TTC549 (cell line): ENCODE measurements around the gene LAMTOR3.

Source experiments
- FAIRE-seq: peaks from 2 replicates; lab custom pipeline; 2012; peaks lifted over from hg19 to GRCh38; lab: Jason Lieb, UNC

LAMTOR3 gene, protein sequence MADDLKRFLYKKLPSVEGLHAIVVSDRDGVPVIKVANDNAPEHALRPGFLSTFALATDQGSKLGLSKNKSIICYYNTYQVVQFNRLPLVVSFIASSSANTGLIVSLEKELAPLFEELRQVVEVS

GRCh38 chr4:99894161-99894997 lies at the start of gene LAMTOR3:
Gene LAMTOR3 (minus strand): TSS chr4:99894427. CDS start chr4:99893963, 464 bp downstream.
- FAIRE-seq: no peak

GRCh38 chr4:99938243-99938753 lies 44.1 kb upstream of the LAMTOR3 start:
- no peak for FAIRE-seq

DNA sequence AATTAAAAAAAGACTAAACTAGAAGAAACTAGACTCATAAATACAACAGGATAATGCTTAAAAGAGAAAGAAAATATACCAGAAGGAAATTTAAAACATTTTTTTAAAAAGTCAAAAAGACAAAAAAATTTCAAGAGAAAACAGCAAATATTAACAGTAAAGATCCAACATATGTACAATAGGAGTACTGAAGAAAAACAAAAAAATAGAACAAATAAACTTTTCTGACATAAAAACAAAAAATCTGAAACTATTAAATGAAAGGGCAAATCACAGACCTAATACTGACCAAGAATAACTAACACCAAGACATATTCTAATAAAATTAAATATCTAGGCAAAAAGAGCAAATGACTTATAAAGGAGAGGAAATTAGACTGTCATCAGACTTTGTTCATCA lies 40.7 kb upstream of the LAMTOR3 start:
- peak; percentile 38 for FAIRE-seq

DNA sequence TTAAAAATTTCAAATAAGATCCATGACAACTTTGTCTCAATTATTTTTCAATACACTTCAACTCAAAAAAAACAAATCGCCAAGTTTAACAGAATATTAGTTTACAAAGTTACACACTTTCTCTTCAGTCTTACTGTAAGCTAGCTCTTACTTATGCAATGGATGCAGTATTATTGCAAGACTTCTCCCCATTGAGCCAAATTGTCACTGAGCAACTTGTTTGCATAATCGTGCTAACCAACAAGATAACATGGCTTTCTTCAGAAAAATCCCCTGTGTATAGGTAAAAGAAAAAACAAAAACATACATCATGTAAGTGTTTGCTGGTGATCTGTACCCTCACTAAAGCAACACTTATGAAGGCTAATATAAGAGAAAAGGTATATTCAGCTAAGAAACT lies 33.3 kb upstream of the LAMTOR3 start:
- FAIRE-seq: no peak

- no peak for FAIRE-seq
Observed at GRCh38 chr4:99921174-99921573, 26.9 kb upstream of the LAMTOR3 start.

- no peak for FAIRE-seq
Observed at GRCh38 chr4:99918656-99919055, 24.4 kb upstream of the LAMTOR3 start.

GRCh38 chr4:99917575-99917974 lies 23.3 kb upstream of the LAMTOR3 start:
- FAIRE-seq: no peak

DNA sequence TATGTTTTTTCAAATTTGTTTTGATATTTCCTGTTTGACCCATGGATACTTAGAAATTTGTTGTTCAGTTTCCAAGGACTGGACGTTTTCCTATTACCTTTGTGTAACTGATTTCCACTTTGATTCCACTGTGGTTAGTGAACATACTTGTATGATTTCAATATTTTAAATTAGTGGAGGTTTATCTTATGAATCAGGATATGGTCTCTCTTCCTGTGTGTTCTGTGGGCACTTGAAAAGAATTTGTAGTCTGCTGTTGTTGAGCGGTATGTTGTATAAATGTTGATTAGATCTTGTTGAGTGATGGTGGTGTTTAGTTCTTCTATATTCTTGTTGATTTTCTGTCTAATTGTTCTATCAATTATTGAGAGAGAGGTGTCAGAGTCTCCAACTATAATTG lies 21.2 kb upstream of the LAMTOR3 start:
- FAIRE-seq: no peak

DNA sequence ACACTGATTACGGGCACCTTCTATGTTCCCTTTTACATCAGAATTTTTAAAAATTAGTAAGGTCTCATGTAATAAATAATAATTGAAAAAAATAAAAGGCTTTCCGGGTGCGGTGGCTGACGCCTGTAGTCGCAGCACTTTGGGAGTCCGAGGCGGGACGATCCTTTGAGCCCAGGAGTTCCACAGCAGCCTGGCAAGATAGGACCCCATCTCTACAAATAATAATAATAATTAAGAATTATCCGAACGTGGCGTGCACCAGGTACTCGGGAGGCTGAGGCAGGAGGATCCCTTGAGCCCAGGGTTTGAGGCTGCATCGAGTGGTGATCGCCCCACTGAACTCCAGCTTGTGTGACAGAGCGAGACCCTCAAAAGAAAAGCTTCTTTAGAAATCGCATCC lies 771 bp upstream of the LAMTOR3 start:
- no peak for FAIRE-seq

- no peak for FAIRE-seq
Observed at GRCh38 chr4:99893839-99894160, 427 bp downstream of the LAMTOR3 start.

GRCh38 chr4:99893029-99893428 lies 1.2 kb downstream of the LAMTOR3 start:
- FAIRE-seq: no peak

GRCh38 chr4:99891351-99891750 lies 2.9 kb downstream of the LAMTOR3 start:
- no peak for FAIRE-seq

DNA sequence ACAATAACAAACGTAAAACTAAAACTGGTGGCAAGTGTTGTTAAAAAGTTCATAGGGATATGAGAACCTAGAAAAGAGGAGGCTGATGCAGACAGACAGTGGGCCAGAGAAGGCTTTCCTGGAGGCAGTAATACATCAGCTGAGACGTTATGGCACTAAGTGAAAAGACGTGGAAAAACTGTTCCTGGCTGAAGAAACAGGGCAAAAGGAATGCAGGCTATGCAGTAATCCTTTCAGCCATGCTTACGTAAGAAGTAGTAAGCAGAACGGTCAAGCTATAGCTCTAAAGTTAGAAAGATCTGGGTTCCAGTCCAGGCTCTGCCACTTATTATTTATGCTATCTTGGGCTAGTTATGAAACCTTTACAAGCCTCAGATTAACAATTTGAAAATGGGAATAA lies 6.4 kb downstream of the LAMTOR3 start:
- no peak for FAIRE-seq

GRCh38 chr4:99886146-99886545 lies 8.1 kb downstream of the LAMTOR3 start:
- FAIRE-seq: no peak

GRCh38 chr4:99885687-99886086 lies 8.5 kb downstream of the LAMTOR3 start:
- no peak for FAIRE-seq

DNA sequence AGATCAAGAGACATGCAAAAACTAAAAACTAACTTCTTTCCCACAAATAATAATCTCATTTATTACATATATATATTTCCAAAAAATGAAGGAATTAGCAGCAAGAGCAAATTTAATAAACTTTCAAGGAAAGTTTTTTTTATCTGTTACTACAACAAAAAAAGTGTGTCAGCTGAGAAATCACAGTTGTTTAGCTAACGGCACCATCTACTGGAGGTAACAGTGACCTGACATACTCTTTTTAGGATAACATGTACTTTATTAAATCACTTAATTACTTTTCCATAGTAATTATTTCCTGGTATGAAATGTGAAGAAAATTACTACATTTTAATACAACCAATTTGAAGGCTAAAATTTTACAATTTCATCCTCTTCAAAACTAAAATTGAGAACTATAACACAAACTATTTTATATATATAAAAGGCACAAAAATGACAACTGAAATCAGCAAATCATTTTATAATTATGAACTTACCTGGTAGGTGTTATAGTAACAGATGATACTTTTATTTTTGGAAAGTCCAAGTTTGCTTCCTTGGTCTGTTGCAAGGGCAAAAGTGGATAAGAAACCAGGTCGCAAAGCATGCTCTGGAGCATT lies 9.1 kb downstream of the LAMTOR3 start:
- peak; percentile 79 for FAIRE-seq

GRCh38 chr4:99879458-99879857 lies 14.8 kb downstream of the LAMTOR3 start:
- FAIRE-seq: no peak

- no peak for FAIRE-seq
Observed at GRCh38 chr4:99878604-99879003, 15.6 kb downstream of the LAMTOR3 start.

GRCh38 chr4:99876946-99877345 lies 17.3 kb downstream of the LAMTOR3 start:
- FAIRE-seq: no peak

DNA sequence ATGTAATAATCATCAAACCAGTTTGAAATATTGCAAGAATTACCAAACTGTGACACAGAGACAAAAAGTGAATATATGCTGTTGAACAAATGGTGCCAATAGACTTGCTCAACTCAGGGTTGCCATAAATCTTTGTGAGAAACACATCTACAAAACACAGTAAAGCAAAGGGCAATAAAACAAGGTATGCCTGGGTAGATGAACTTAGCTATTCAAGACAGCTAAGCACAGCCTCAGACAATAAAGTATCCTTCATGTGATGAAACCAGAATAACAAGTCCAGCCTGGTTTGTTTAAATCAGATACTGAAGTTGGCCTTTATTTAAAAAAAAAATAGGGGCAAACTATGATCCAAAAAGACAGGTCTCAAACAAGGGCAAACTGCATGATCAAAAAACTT lies 19.2 kb downstream of the LAMTOR3 start:
- FAIRE-seq: no peak

DNA sequence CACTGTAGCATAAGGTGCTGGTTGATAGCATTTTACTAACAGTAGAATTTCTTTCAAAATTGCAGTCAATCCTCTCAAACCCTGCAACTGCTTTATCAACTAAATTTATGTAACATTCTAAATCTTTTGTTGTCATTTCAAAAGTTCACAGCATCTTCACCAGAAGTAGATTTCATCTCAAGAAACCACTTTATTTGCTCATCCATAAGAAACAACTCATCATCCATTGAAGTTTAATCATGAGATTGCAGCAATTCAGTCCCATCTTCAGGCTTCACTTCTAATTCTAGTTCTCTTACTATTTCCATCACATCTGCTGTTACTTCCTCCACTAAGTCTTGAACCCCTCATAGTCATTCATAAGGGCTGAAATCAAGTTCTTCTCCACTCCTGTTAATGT lies 21.7 kb downstream of the LAMTOR3 start:
- FAIRE-seq: no peak

DNA sequence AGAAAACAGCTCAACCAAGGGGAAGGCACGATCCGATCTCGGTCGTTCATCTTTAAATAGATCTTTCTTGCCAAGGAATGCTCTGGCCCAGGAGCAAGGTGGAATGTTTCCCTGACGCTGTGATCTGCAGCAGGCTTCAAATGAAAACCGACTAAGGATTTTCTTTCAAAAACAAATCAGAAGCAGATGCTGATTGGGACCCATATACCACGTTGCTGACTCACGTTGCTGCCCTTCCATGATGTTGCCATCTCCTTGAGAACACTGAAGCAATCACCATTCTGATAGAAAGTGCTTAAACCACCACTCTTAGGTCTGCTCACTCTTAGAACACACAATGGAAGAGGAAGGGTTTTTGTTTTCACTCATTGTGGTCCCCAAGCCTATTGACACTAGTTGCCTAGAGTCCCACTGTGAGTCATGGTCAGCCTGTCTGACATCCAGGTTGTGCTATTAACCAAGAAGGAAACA lies 26.1 kb downstream of the LAMTOR3 start:
- FAIRE-seq: no peak

DNA sequence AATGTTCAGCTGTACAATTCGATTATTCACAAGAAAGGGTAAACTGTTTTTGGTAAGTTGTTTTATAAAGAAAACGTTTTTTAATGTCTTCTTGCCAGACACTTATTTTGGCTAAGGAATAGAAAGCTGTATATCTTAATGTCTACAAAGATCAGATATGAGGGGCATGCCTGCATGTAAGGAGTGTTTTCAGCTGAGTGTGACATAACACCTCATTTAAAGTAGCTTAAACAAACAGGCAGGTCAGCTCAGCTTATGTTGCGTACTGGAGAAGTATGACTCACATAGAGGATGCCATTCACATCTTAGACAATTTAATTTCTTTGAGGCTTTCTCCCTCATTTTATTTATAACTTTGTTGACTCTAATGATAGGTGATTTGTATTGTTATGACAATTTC lies 30.4 kb downstream of the LAMTOR3 start:
- FAIRE-seq: no peak
